GM21423 (cell line): Measurements from ENCODE around the gene RAI1.
A peak's percentile ranks its signal among the peaks of the same experiment; 100 is the strongest.

ENCODE experiments used
- ATAC-seq: cut with Tn5 transposase; IDR thresholded peaks from one replicate; pipeline ENCODE4 v1.9.1; 2021; ENCODE audit warnings: mild to moderate bottlenecking, moderate library complexity; ENCODE audit not compliant: unreplicated experiment

RAI1 gene

DNA sequence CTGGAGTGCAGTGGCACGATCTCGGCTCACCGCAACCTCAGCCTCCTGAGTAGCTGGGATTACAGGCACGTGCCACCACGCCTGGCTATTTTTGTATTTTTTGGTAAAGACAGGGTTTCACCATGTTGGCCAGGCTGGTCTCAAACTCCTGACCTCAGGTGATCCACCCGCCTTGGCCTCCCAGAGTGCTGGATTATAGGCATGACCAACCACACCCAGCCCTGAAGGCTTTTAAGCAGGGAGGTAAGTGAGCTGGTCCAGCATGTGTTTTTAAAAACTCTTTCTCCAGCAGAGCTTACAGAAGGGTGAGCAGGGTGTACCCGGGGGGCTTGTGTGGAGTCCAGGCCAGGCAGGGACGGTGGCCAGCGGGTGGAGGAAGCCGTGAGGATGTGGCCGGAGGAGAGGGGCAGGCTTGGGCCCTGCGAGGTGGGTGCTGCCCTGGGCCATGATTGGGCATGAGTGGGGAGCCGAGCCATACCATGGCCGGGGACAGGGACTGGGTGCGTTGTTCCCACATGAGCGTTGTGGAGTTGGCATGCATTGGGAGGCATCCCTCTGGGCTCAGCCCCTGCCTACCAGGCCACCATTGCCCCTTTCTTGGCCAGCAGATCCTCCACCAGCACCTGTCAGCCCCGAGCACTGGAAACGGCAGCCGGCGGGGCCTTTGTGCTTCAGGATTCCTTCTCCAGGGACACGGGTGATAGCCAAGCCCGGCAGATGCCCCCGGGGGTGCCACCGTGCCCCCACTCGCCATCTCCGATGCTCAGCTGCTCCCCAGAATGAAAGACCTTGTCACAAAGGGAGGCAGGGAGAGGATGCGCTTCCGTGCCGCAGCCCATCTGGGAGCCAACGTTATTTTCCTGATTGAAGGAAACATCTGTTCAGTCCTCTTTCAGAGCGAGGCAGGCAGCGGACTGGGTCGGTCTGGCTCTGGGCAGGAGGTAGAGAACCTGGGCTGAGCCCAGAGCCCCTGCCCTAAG lies 64.5 kb downstream of the RAI1 start:
- no peak for ATAC-seq

DNA sequence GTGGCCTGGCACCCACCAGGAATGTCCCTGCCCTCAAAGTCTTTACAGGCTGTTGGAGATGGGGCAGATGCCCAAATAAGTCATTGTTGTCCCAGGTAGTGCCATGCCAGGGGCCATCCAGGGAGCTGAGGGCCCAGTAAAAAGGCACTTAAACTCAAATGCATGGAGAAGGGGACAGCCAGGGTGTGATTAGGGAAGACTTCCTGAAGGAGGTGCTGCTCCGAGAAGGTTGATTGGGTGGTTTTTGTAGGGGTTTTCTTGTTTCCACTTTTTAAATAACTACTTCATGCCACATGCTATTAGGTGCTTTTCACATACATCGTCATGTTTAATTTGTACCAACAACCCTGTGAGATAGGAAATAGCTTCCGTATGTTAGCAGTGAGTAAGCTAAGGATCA lies 66.9 kb downstream of the RAI1 start:
- ATAC-seq = no peak

DNA sequence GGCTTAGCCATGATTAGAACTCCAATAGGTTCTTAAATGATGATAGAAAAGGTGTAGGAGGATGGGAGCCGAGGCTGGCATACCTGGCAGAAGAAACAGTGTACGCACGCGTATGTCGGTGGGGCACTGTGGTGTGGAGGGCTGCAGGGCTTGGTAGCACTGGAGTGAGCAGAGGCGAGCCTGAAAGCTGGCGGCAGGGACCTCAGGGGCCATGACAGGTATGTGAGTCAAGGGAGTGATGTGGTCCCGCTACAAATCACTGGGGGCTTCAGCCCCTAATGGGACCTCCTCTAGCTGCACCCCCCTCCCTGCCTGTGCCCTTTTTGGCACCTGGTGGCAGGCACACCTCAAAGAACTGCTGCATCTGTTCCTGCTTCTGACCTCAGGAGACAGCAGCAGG lies 67.3 kb downstream of the RAI1 start:
- no peak for ATAC-seq

DNA sequence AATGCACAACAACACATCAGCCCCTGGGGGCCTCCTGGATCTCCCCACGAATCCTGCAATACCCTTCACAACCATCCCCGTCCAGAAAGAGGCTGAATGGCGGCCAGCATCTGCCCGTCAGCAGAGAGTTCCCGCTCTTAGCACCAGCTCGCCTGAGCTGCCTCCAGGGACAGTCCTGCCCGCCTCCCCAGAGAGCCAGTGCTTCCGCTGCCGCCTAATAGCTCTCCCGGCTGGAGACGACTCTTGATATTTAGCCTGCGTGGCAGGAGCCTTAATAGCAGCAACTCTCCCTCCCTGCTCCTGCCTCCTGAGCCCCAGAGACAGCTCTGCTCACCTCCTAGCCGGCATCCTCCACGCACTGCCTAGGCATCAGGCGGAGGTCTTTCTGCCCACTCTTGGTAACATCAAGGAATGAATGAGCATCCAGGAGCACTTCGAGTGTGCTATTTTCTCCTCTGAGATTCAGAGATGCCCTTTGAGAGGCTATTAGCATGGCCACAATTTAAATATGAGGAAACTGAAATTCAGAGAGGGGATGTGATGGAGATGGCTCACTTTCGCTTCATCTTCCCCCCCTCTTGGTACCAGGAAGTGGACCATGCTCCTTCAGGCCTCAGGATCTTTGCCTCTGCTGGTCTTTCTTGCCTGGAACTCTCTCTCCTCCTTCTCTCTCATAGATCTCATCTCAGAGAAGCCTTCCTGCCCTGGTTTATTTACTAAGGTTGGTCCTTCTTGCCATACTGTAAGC lies 67.9 kb downstream of the RAI1 start:
- no peak for ATAC-seq

DNA sequence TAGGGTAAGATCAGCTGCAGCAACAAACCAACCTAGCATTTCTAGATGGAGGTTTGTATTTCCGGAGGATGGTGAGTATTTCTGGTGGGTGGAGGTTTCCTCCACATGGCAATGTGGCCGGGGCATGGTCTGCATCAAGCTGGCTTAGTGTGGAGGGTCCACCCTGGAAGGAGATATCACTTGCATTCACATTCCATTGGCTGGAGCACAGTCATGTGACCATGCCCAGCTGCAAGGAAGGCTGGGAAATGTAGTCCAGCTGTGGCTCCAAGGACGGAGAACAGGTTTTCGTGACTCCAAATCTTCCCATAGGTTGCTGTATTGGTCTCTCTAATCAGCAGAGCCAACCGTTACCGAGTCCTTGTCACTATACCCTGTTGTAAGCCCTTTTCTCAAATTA lies 68.7 kb downstream of the RAI1 start:
- ATAC-seq = no peak

DNA sequence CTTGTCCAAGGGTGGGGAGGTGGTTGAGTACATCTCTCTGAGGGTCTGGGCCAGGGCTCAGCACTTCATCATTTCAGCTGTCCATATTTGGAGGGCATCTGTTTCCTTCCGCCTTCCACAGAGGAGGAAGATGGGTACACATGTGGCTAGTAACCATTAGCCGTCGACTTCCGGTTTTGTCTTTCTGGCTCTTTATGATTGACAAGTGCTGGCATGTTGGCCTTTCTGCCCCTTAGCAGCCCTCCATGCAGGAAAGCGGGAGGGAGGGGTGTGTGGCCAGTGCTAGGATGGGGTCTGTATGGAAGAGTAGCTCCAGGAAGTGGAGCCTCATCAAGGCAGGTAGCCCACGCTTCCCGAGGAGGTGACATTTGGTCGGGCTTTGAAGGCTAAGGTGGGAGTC lies 69.6 kb downstream of the RAI1 start:
- ATAC-seq = no peak

DNA sequence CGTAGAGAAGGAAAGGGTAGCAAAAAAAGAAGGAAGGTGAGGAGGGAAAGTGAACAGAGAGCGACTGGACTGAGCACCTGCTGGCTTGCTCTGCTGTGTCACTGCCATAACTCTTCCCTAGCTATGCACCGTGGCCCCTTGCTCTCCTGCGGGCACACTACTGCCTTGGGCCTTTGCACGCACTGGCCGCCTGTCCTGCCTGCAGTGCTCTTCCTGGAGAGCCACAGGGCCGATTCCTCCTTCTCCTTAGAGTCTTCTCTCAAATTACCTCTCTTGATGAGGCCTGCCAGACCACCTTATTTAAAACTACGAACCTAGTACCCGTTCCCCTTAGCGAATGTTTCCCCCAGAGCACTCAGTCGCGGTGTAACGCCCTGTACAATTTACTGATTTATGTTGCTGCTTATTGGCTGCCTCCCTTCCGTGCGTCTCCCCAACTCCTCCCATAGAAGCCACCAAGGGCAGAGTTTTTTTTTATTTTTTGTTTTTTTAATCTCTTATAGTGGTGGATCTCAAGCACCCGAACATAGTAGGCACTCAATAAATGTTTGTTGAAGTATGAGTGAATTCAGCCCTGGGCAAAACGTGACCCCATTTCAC lies 70.3 kb downstream of the RAI1 start:
- ATAC-seq = no peak

DNA sequence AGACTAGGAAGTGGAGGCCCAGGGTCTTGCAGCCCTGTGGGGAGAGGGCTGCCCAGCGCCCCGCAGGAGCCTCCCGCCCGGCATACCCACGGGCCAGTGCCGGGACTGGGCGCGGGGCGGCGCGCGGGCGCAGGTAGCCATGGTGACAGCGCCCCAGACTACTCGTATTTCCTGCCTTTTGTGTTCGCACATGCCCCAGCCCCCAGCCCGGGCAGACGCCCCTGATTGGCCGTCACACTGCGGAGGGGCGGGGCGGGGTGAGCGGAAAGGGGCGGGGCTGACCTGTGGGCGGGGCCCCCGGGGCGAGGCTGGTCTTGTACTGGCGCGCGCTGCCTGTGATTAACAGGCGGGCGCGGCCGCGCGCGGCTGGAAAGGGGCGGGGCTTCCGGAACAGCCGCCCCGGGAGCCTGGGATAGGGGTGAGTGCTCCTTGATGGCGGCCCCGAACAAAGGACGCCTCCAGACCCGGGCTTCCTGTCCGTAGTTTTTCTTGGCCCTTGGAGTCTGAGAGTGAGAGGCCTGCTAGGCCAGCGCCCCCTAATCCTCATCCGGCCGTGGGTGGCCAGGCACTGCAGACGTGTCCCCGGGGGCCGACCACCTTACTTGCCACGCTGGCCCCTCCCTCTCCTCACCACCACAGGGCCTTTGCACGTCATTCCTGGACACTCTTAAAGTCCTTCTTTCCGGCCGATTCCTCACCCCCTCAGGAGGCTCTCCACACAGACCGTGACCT lies 71.0 kb downstream of the RAI1 start:
- ATAC-seq = peak; percentile 76

DNA sequence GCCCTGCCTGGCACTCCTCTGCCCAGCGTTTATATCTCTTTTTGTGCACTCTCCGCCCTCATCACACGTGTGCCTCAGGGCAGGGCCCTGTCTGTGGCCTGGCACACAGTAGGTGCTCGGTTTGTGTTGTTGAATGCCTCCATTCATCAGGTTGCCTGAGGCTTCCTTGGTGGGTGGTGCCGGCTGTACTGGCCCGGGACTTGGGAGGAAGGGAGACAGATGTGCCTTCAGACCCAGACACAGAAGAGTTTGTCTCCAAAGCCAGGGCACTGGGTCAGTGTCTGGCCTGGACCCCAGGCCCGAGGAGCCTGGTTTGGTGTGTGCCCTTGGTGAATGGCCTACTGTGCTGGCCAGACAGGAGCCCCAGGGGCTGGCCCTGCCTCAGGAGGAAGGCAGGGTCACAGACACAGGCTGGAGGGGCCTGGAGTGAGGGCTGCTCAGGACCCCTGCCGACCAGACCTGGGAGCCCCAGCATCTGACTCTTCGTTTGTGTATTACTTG lies 71.6 kb downstream of the RAI1 start:
- no peak for ATAC-seq

DNA sequence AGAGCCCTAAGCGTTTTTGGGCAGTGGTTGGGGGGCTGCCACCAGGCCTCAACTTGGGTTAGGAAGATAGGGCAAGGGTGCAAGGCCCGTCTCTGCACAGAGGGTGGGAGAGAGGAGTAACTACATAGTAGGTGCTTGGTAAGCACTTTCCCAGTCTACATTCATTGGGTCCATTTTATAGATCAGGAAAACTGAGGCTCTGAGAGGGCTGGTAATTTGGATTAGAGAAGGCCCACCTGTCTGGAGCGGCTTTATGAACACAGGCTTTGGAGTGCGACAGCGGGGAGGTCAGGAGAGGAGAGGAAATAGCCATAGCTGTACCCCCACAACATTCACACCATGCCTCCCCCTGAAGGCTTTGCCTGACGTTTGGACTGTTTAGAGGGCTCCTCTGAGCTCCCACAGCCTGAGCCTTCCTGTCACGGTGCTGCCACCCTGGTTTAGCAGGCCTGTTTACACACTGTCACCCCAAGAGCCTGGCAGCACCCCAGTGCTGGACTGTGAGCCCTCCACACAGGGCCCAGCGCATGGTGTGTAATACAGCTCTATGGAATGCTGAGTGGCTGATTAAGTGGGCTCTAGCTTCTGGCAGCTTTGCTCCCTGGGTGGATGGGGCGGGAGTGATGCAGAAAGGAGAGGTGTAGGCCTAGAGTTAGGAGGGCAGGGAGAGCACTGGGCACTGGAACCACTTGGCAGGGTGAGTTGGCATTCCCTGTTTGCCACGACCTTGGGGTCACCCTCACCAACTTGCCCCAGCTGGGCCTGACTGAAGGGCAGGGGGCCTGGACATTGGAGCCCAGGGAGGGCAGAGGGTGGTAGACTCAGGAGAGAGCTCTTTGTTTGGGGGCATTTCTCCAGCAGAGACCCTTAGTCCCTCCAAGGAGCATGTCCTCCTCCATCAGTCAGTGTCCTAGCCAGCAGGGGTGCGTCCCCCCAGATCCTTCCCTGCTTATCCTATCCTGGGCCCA lies 73.7 kb downstream of the RAI1 start:
- no peak for ATAC-seq

DNA sequence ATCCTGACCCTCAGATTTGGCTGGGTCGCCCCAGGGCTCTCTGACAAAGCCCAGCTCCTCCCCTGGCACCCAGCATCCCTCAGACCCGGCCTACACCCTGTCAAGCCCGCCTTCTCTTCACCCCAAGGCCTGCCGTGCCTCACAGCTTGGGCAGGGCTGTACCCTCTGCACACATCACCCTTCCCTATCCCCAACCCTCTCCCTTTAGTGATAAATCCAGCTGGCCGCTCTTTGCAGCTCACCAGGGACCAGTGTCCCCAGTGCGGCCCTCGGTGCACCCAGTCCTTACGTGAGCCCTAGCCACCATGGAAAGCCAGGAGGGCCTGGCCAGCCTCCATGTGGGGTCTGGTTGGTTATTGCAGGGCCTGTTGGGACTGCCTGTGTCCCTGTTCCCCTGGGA lies 74.5 kb downstream of the RAI1 start:
- no peak for ATAC-seq

DNA sequence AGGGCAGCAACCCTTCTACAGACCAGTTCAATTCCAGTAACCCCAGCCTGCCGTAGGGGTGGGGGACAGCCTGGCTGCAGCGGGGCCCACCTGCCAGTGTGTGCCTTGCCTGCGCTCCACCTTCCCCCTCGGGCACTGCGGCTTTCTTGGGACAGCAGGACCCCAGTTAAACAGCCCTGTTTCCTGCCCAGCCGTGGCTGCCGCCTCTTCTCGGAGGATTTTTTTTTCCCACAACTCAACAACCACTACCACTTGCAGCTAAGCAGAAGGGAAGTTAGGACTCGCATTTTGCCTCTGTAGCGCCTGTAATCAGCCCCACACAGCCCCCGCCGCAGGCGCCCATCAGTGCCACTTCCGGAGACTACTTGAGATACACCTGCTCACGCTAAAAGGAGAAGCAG lies 76.1 kb downstream of the RAI1 start:
- peak; percentile 45 for ATAC-seq

DNA sequence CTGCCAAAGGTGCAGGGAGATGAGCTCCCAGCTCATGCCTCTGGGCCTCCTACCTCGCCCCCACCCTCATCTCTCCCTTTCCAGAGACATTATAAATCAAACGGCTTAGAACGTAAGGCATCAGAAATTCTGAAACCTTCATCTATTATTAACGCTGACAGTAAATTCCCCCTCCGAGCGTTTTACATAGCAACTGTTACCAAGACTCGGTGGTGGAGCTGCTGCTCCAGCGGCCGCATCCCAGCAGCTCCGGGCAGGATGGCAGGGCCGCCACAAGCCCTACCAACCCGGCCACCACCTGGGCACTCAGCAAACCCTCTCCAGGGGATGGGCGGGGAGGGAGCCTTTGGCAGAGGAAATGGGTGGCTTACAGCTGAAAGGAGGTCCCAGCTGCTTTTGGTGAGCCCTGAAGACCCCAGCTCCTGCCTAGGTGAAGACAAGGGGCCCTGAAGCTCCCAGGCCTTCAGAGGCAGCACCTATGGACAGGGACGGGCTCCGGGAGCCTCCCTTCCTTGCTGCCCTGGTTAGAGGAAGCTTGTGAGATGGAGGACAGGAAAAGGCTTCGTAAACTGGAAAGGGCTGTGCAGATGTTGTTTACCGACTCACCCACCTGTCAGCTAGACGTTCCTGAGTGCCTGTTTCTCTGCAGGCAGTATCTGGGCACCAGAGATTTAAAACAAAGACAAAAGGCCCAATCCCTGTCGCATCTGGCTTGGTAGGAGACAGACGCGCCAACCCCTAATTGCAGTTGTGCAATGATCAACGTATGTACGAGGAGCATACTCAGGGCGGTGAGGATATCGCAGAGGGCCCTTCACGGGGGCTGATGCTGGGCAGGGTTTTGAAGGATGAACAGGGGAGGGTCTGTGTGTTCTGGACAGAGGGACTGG lies 76.9 kb downstream of the RAI1 start:
- ATAC-seq = no peak

DNA sequence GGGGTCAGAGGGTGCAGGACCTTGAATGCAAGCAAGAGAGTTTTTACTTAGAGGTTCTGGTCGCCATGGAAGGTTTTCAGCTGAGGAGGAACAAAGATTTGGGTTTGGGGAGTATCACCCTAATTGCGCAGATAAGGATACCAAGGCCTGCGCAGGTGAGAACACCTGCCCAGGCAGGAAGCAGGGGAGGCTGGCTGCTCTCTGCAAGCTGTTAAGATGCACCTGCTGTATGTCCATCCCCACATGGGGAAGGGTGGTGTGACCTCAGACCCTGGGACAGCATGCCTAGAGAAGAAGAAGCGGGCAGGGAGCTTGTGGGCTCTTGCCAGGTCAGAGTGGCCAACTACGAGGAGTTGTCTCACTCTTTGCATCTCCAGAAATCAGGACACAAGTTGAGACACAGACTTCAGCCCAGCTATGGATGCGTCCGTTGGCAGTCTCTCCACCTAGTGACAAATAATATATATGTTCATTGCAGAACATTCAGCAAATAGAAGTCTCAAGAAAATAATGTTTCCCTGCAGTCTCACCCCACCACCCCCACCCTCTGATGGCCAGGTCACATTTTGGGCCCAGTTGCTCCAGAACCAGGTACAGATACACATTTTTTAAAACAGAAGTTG lies 77.8 kb downstream of the RAI1 start:
- no peak for ATAC-seq

DNA sequence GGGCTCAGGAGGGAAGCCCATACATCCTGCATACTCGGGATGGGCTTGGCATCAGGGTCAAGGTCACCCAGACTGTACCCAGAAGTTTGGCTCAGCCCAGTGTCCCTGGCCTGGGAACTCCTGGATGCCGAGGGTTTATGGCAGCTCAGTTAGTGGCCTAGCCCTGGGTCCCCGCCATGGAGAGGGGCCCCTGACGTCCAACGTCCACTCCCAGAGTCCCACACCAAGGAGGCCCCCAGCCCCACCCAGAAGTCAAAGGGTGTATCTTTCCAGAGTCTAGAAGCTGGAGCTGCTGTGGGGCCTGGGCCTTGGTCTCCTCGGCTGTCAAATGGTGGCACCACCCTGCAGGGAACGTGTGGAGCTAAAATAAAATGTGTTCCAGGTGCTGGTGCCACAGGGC lies 79.1 kb downstream of the RAI1 start:
- ATAC-seq = no peak

DNA sequence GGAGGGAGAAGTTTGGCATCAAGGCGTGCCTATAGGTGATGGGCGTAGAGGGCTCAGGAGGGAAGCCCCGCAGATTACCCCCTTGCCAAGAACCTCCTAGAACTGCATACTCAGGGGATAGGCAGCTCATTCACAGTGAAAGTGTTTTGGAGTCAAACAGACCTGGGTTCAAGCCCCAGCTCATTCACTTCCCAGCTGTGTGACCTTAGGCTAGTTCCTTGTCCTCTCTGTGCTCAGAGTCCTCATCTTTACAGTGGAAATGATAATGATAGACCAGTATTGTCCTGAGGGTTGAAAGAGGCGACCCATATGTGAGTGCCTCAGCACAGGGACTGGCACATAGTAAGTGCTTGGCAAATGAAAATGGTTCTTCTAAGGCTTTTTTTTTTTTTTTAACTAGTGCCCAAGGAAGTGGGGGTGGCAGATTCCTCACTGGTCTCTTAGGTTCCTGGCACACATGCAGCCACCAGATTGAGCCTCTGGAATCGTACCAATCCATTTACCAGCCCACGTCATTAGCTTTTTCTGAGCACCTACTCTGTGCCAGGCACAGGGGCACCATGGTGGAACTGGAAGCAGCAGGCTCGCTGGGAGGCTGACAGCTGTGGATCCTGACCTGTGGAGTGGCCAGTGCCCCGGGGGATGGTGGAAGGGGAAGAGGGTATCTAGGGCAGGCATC lies 79.8 kb downstream of the RAI1 start:
- no peak for ATAC-seq

DNA sequence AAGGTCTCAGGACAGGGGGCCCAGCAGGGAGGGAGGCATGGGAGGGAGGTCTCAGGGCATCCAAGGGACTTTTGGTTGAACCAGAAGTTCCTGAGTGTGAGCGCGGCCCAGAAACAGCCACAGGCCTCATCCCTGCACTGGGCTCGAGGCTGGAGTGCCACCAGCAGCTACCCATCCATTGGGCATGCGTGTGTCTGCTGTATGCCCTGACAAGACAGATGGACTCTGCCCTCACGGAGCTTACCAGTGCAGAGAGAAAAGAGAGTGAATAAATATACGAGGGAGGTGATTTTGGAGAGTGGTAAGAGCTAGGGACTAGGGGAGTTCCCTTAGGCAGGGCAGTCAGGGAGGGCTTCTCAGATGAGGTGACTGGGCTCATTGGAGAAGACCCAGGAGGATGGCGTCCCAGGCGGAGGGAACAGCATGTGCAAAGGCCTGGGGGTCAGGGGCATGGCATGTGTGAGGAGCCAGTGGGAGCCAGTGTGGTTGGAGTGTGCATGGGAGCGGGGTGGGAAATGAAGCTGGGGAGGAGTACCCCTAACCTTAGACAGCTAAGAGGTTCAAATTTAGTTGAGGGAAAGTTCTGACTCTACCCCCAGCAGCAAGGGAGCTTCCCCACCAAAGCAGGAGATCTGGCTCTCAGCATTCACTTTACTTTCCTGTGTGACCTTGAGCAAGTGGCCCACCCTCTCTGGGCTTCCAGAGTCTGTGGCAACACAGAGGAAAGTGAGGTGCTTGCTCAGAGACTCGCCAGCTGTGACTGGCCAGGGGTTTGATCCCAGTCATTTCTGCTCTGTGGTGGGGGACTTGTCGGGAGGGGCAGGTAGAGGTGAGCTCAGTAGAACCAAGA lies 80.9 kb downstream of the RAI1 start:
- ATAC-seq = no peak
